ENCODE data around the gene POLR1G. TPM values are rescaled to one million over a fixed set of nuclear protein-coding genes. Genes with fewer than 3 reads are reported as not detected.

Gene POLR1G
- total RNA-seq, 4 donors from 2014 or later = 2.9 to 8.7 (median 6.0) TPM

- H3K9me3 ChIP-seq = no peaks in the 10 kb centered on the region
- 15% methylated on average over 33 of the region's 47 CpGs for WGBS
- TF ChIP-seq POLR2A (IDR thresholded peaks at IDR 0.05; ENCODE audit: low read depth) = peak; percentile 53
- TF ChIP-seq POLR2AphosphoS5 (IDR thresholded peaks at IDR 0.05) = peak; percentile 77 to 88
- no peak for TF ChIP-seq EP300 (IDR thresholded peaks at IDR 0.05)
- no peak for TF ChIP-seq CTCF (IDR thresholded peaks at IDR 0.05)
- no peaks in the 10 kb centered on the region for H3K27me3 ChIP-seq
- peak; percentile 97 for DNase-seq (ENCODE audit: extremely low spot score)
- H3K36me3 ChIP-seq = no peaks in the 10 kb centered on the region
- H3K27ac ChIP-seq (replicated peaks in 1 of 4) = peak overlapping the region; percentile 92 to 97 (median 94)
- intact Hi-C loops (cut with DNase I) = no loop called here
- H3K4me3 ChIP-seq = peak overlapping the region; percentile 58 to 66 (median 59)
- H3K4me1 ChIP-seq = peaks cover 26 to 79% (median 54%) of the 10 kb centered on the region in 4 donors
Observed at GRCh38 chr19:45444318-45445041, 38.0 kb downstream of the POLR1G start.

GRCh38 chr19:45445139-45445538, 38.7 kb downstream of the POLR1G start:
- TF ChIP-seq POLR2AphosphoS5 (IDR thresholded peaks at IDR 0.05) = no peak
- TF ChIP-seq POLR2A (IDR thresholded peaks at IDR 0.05; ENCODE audit: low read depth) = no peak
- TF ChIP-seq EP300 (IDR thresholded peaks at IDR 0.05) = no peak
- TF ChIP-seq CTCF (IDR thresholded peaks at IDR 0.05) = no peak
- intact Hi-C loops (cut with DNase I) = no loop called here
- Histone ChIP-seq H3K27ac (replicated peaks in 1 of 4) (peak overlapping the region; percentile 92 to 97 (median 94)), H3K4me1 (peaks cover 30 to 83% (median 57%) of the 10 kb centered on the region in 4 donors), H3K36me3 (no peaks in the 10 kb centered on the region), H3K27me3 (no peaks in the 10 kb centered on the region), H3K9me3 (no peaks in the 10 kb centered on the region), H3K4me3 (no peak overlapping the region)
- 92% methylated on average over 4 of the region's 4 CpGs for WGBS
- DNase-seq (ENCODE audit: extremely low spot score) = no peak

GRCh38 chr19:45446295-45446694, 39.9 kb downstream of the POLR1G start:
- intact Hi-C loops (cut with DNase I) = no loop called here
- Histone ChIP-seq H3K4me3 (no peak overlapping the region), H3K27ac (replicated peaks in 1 of 4) (peak overlapping the region in 2 of 4 donors; percentile 18 to 35), H3K4me1 (peaks cover 29 to 81% (median 54%) of the 10 kb centered on the region in 4 donors), H3K27me3 (no peaks in the 10 kb centered on the region), H3K9me3 (no peaks in the 10 kb centered on the region), H3K36me3 (no peaks in the 10 kb centered on the region)
- 81% methylated on average over 6 of the region's 6 CpGs for WGBS
- no peak for DNase-seq (ENCODE audit: extremely low spot score)
- TF ChIP-seq POLR2AphosphoS5 (IDR thresholded peaks at IDR 0.05) = no peak
- TF ChIP-seq CTCF (IDR thresholded peaks at IDR 0.05) = peak in 1 of 3 experiments; percentile 32
- TF ChIP-seq EP300 (IDR thresholded peaks at IDR 0.05) = no peak
- no peak for TF ChIP-seq POLR2A (IDR thresholded peaks at IDR 0.05; ENCODE audit: low read depth)

- Histone ChIP-seq H3K4me1 (peaks cover 33 to 87% (median 59%) of the 10 kb centered on the region in 4 donors), H3K9me3 (no peaks in the 10 kb centered on the region), H3K36me3 (no peaks in the 10 kb centered on the region), H3K27ac (replicated peaks in 1 of 4) (peak overlapping the region in 2 of 4 donors; percentile 18 to 35), H3K4me3 (no peak overlapping the region), H3K27me3 (no peaks in the 10 kb centered on the region)
- no peak for TF ChIP-seq CTCF (IDR thresholded peaks at IDR 0.05)
- 74% methylated on average over 7 of the region's 7 CpGs for WGBS
- intact Hi-C loops (cut with DNase I) = no loop called here
- DNase-seq (ENCODE audit: extremely low spot score) = no peak
Observed at GRCh38 chr19:45446944-45447343, 40.5 kb downstream of the POLR1G start.

DNA sequence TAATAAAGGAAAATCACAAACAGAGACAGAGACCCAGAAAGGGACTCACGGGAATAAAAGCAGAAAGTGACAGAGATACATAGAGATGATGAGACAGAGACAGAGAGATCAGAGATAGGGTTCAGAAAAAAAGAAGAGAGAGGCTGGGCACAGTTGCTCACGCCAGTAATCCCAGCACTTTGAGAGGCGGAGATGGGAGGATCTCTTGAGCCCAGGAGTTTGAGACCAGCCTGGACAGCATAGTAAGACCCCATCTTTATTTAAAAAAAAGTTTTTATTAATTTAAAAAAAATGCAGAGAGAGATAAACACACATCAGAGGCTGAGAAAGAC, 41.9 kb downstream of the POLR1G start:
- Histone ChIP-seq H3K27ac (replicated peaks in 1 of 4) (peak overlapping the region in 2 of 4 donors; percentile 2 to 85), H3K9me3 (no peaks in the 10 kb centered on the region), H3K4me3 (no peak overlapping the region), H3K36me3 (no peaks in the 10 kb centered on the region), H3K27me3 (no peaks in the 10 kb centered on the region), H3K4me1 (peaks cover 26 to 77% (median 49%) of the 10 kb centered on the region in 4 donors)
- intact Hi-C loops (cut with DNase I) = no loop called here
- DNase-seq (ENCODE audit: extremely low spot score) = no peak
- WGBS = 92% methylated on average over 3 of the region's 3 CpGs
- no peak for TF ChIP-seq CTCF (IDR thresholded peaks at IDR 0.05)
- TF ChIP-seq POLR2A (IDR thresholded peaks at IDR 0.05; ENCODE audit: low read depth) = no peak
- TF ChIP-seq EP300 (IDR thresholded peaks at IDR 0.05) = no peak
- no peak for TF ChIP-seq POLR2AphosphoS5 (IDR thresholded peaks at IDR 0.05)
